GM23248 (cell line): ENCODE results near the gene CCBE1. TPM values are rescaled to one million over a fixed set of nuclear protein-coding genes. Genes with fewer than 3 reads are reported as not detected.

ENCODE experiments used
- DNase-seq: peaks from one replicate; pipeline ENCODE4 v3.0.0-alpha.2; 2015
- H2AFZ ChIP-seq: fragments of 200-600 bp; sonication (generic); 2 replicates; pipeline ENCODE4 v1.6.1; 2016; ENCODE audit warnings: antibody characterized with exemption
- H3F3A ChIP-seq: fragments of 200-600 bp; sonication (generic); 2 replicates; pipeline ENCODE4 v1.6.1; 2016; ENCODE audit warnings: mild to moderate bottlenecking, antibody characterized with exemption, mixed run types; ENCODE audit not compliant: insufficient read depth
- H3K27ac ChIP-seq: fragments of 200-600 bp; sonication (generic); 2 replicates; pipeline ENCODE4 v1.5.1; 2016; ENCODE audit warnings: mild to moderate bottlenecking
- H3K27me3 ChIP-seq: fragments of 200-600 bp; sonication (generic); replicated peaks from 2 replicates; pipeline ENCODE4 v1.6.1; 2016; ENCODE audit warnings: mild to moderate bottlenecking; ENCODE audit not compliant: insufficient read depth
- H3K36me3 ChIP-seq: fragments of 200-600 bp; sonication (generic); 2 replicates; pipeline ENCODE4 v1.6.1; 2016; ENCODE audit warnings: low read depth, mild to moderate bottlenecking
- H3K4me1 ChIP-seq: fragments of 200-600 bp; sonication (generic); 2 replicates; pipeline ENCODE4 v1.6.1; 2016; ENCODE audit warnings: mild to moderate bottlenecking; ENCODE audit not compliant: insufficient read depth
- H3K4me2 ChIP-seq: fragments of 200-600 bp; sonication (generic); one replicate; pipeline ENCODE4 v1.6.1; 2016; ENCODE audit warnings: mild to moderate bottlenecking; ENCODE audit not compliant: unreplicated experiment
- H3K4me3 ChIP-seq: fragments of 200-600 bp; sonication (generic); 2 replicates; pipeline ENCODE4 v1.5.1; 2016; ENCODE audit warnings: mild to moderate bottlenecking
- H3K79me2 ChIP-seq: fragments of 200-600 bp; sonication (generic); 2 replicates; pipeline ENCODE4 v1.6.1; 2016; ENCODE audit warnings: mild to moderate bottlenecking; ENCODE audit not compliant: insufficient read depth
- H3K9ac ChIP-seq: fragments of 200-600 bp; sonication (generic); 2 replicates; pipeline ENCODE4 v1.6.1; 2016; ENCODE audit warnings: mild to moderate bottlenecking
- H3K9me2 ChIP-seq: fragments of 200-600 bp; sonication (generic); 2 replicates; pipeline ENCODE4 v1.6.1; 2016; ENCODE audit warnings: mixed run types, mild to moderate bottlenecking, moderate library complexity; ENCODE audit not compliant: insufficient read depth
- H3K9me3 ChIP-seq: fragments of 200-600 bp; sonication (generic); one replicate; pipeline ENCODE4 v1.6.1; 2017; ENCODE audit warnings: low read depth
- H4K20me1 ChIP-seq: fragments of 200-600 bp; sonication (generic); 2 replicates; pipeline ENCODE4 v1.6.0; 2016; ENCODE audit not compliant: insufficient read depth
- EZH2 ChIP-seq: fragments of 200-600 bp; sonication (generic); IDR thresholded peaks from 2 replicates; pipeline ENCODE4 v1.6.1; 2018; ENCODE audit warnings: antibody characterized with exemption, mild to moderate bottlenecking; ENCODE audit not compliant: insufficient read depth, poor library complexity, severe bottlenecking
- EZH2phosphoT487 ChIP-seq: fragments of 200-600 bp; sonication (generic); IDR thresholded peaks from 2 replicates; pipeline ENCODE4 v1.6.1; 2018; ENCODE audit warnings: antibody characterized with exemption, moderate library complexity, mild to moderate bottlenecking, low read depth; ENCODE audit not compliant: insufficient read depth
- WGBS, 2 experiments: methylation state at CpG; one replicate each; pipeline ENCODE4 v1.1.6; 2015 to 2017; ENCODE audit warnings: low lambda C conversion rate in 2 of 2, low coverage in 1 of 2; ENCODE audit errors: missing lambda C conversion rate in 2 of 2; 5-methylcytosine and 5-hydroxymethylcytosine counted together
- in situ Hi-C: fragments of 300-500 bp; cut with MboI; formaldehyde crosslinking; loops from 2 replicates; pipeline ENCODE4 v1.15.0; 2020
- polyA plus RNA-seq: library from polyadenylated mRNA; unstranded; fragments of >200 nt; fragmentation: Nextera tagmentation; extraction: Ambion mirVana; gene quantifications from 2 replicates; pipeline ENCODE4 v1.2.1, GENCODE V29; 2016
- total RNA-seq: library from RNA; depleted of rRNA; stranded (reverse); fragments of >200 nt; shearing (Covaris generic); gene quantifications from 2 replicates; pipeline ENCODE4 v1.2.3, GENCODE V29; 2014

Gene CCBE1
- total and polyA plus RNA-seq, 2 experiments from 2014 or later = 16.6 to 33.6 TPM

DNA sequence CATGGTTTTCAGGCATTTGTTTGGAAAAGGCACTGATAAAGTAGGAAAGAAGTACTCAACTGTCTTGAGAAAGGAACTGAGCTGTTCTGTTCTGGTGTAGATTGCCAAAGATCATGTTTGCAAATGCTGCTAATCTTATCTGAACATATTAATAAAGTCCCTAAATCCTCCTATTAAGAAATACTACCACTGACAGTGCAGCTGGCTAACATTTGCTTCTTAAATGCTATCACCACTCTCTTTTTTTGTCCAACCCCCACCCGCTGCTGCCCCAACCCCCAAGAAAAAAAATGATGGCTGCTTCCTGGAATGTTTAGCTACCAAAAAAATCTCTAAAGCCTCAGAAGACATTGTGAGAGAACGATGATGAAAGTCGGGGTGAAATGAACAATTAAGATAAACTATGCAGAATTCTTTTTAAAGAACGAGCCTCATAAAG is 130.7 kb downstream of the CCBE1 start:
- WGBS, 2 experiments = 69 to 77% methylated on average over 4 of the region's 4 CpGs
- H3K27ac ChIP-seq = no peak overlapping the region
- no peaks in the 10 kb centered on the region for H3K27me3 ChIP-seq
- no peak overlapping the region for H3K4me3 ChIP-seq
- H2AFZ ChIP-seq = no peak overlapping the region
- no peaks in the 10 kb centered on the region for H3K9me3 ChIP-seq
- H3F3A ChIP-seq = no peaks in the 10 kb centered on the region
- DNase-seq = no peak
- in situ Hi-C loops = no loop called here
- peaks cover 3% of the 10 kb centered on the region; the same call in 1 of the 2 replicates for H3K79me2 ChIP-seq
- H4K20me1 ChIP-seq = no peaks in the 10 kb centered on the region; the same call in 1 of the 2 replicates
- H3K36me3 ChIP-seq = no peaks in the 10 kb centered on the region
- no peak for TF ChIP-seq EZH2phosphoT487
- peaks cover 3% of the 10 kb centered on the region; the same call in 1 of the 2 replicates for H3K4me1 ChIP-seq
- no peaks in the 10 kb centered on the region for H3K9me2 ChIP-seq
- H3K4me2 ChIP-seq = no peak overlapping the region
- no peak overlapping the region for H3K9ac ChIP-seq

- H3K27me3 ChIP-seq = no peaks in the 10 kb centered on the region
- H3K27ac ChIP-seq = no peak overlapping the region
- TF ChIP-seq EZH2phosphoT487 (no peak), EZH2 (no peak)
- H3K79me2 ChIP-seq = peaks cover 3% of the 10 kb centered on the region; the same call in 1 of the 2 replicates
- 75 to 77% methylated on average over 3 of the region's 3 CpGs for WGBS, 2 experiments
- H4K20me1 ChIP-seq = no peaks in the 10 kb centered on the region; the same call in 1 of the 2 replicates
- no peaks in the 10 kb centered on the region for H3F3A ChIP-seq
- no peaks in the 10 kb centered on the region for H3K36me3 ChIP-seq
- H3K9ac ChIP-seq = no peak overlapping the region
- H3K9me3 ChIP-seq = no peaks in the 10 kb centered on the region
- no peak overlapping the region for H2AFZ ChIP-seq
- no peaks in the 10 kb centered on the region for H3K9me2 ChIP-seq
- no peak overlapping the region for H3K4me2 ChIP-seq
- peak; percentile 7 for DNase-seq
- H3K4me3 ChIP-seq = no peak overlapping the region
- in situ Hi-C loops = no loop called here
- H3K4me1 ChIP-seq = peaks cover 3% of the 10 kb centered on the region; the same call in 1 of the 2 replicates
Measured at GRCh38 chr18:59565957-59566356, 131.3 kb downstream of the CCBE1 start.

DNA sequence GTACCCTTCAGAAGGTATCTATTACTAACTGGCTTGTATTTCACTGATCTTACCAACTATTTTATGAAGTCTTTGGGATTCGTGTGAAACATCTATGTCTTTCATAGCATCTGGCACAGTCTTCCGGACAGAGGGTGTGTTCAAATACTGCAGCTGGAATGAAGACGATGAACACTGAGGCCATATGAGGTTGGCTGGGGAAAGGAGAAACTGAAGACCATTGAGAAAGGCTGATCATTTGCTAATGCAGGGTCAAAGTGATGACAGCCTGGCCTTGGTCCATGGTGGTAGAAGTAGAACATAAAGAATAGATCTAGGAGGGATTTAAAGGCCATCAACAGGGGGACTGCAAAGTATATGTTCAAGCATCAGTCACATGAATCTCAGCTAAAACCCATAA is 132.7 kb downstream of the CCBE1 start:
- Histone ChIP-seq H3K79me2 (peaks cover 3% of the 10 kb centered on the region; the same call in 1 of the 2 replicates), H3K4me2 (no peak overlapping the region), H3K27ac (no peak overlapping the region), H3K4me1 (peaks cover 3% of the 10 kb centered on the region; the same call in 1 of the 2 replicates), H2AFZ (no peak overlapping the region), H3K9me3 (no peaks in the 10 kb centered on the region), H3K9ac (no peak overlapping the region), H3K4me3 (no peak overlapping the region), H4K20me1 (no peaks in the 10 kb centered on the region; the same call in 1 of the 2 replicates), H3K9me2 (no peaks in the 10 kb centered on the region), H3K36me3 (no peaks in the 10 kb centered on the region), H3K27me3 (no peaks in the 10 kb centered on the region), H3F3A (no peaks in the 10 kb centered on the region)
- no peak for DNase-seq
- WGBS, 2 experiments = 44 to 45% methylated on average over 3 of the region's 3 CpGs
- no peak for TF ChIP-seq EZH2
- no peak for TF ChIP-seq EZH2phosphoT487
- in situ Hi-C loops = no loop called here

DNA sequence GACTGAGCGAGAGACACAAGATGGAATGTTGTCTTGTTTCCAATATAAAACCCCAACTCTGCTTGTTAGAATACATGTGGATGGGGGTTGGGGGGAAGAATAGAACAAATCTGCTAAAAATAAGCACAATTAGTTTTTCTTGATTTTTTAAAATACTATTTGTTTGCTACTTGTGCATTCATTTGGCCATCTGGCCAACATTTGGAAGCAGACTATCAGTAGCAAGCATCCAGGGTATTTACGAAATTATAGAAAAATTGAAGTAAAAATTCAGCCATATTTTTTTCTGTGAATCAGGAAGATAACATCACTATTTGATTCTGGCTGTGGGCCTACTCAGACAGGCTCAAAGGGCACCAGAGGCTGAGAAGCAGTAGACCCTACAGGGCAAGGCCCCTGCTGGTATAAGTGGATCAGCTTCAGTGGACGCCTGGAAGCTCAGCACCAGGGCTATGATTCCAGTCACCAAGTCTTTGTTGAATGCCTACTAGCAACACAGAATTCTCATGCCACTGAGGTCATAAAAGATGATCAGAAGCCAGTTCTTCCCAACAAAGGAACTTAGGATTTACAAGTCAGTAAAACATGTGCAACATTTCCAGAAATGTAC is 133.9 kb downstream of the CCBE1 start:
- 92 to 97% methylated on average over 3 of the region's 3 CpGs for WGBS, 2 experiments

More for the DNA sequence above, 133.9 kb downstream of the CCBE1 start:
- DNase-seq = no peak
- Histone ChIP-seq H3F3A (no peaks in the 10 kb centered on the region), H3K79me2 (peaks cover 3% of the 10 kb centered on the region; the same call in 1 of the 2 replicates), H2AFZ (no peak overlapping the region), H3K36me3 (no peaks in the 10 kb centered on the region), H3K9me2 (no peaks in the 10 kb centered on the region), H3K9ac (no peak overlapping the region), H3K9me3 (no peaks in the 10 kb centered on the region), H3K27ac (no peak overlapping the region), H3K4me2 (no peak overlapping the region), H3K4me1 (peaks cover 3% of the 10 kb centered on the region; the same call in 1 of the 2 replicates), H4K20me1 (no peaks in the 10 kb centered on the region; the same call in 1 of the 2 replicates), H3K4me3 (no peak overlapping the region), H3K27me3 (no peaks in the 10 kb centered on the region)
- TF ChIP-seq EZH2 (no peak), EZH2phosphoT487 (no peak)
- in situ Hi-C loops = no loop called here
